Cerebellar nuclear complex (tissue), 1 donor: ENCODE results near the gene TNNI3.
"Not testable (repeated sequence)": the region's sequence is repeated elsewhere in the genome, so short reads cannot be mapped to it uniquely, and the experiment has no call there.

ENCODE experiments used
- DNase-seq, 2 experiments: peaks; one replicate each; lab custom pipeline; 2025; lab: John Stamatoyannopoulos, UW

Gene TNNI3

GRCh38 chr19:55113570-55114039, 43.9 kb downstream of the TNNI3 start:
- no peak for DNase-seq

GRCh38 chr19:55112777-55113569, 44.6 kb downstream of the TNNI3 start:
- no peak for DNase-seq

DNA sequence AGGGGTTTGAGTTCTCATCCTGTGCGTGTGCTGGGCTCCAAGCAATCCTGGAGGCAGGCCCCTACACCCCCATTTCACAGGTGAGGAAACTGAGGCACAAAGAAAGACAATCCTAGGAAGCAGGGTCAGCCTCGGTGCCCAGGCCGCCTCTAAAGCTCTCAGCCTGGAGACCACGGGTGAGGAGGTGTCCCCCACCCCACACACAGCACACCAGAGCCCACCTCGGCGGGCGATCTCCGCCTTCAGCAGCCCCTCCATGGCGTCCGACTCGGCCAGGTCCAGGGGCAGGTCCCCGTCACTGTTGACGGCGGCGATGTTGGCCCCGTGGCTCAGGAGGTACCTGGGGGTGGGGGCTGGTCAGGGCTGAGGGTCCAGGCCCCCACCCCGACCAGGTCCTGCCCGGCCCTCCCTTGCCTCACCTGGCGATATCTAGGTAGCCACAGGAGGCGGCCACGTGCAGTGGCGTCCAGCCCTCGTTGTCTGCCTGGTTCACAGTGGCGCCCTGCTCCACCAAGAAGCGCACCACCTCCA, 45.2 kb downstream of the TNNI3 start:
- no peak for DNase-seq

GRCh38 chr19:55111238-55111831, 46.2 kb downstream of the TNNI3 start:
- DNase-seq: no peak

- DNase-seq: no peak
Measured at GRCh38 chr19:55109527-55110291, 47.8 kb downstream of the TNNI3 start.

DNA sequence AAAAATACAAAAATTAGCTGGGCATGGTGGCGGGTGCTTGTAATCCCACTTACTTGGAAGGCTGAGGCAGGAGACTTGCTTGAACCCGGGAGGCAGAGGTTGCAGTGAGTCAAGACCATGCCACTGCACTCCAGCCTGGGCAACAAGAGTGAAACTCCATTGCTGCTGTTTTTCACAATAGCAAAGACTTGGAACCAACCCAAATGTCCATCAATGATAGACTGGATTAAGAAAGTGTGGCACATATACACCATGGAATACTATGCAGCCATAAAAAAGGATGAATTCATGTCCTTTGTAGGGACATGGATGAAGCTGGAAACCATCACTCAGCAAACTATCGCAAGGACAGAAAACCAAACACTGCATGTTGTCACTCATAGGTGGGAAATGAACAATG, 50.3 kb downstream of the TNNI3 start:
- not testable (repeated sequence) for DNase-seq

DNA sequence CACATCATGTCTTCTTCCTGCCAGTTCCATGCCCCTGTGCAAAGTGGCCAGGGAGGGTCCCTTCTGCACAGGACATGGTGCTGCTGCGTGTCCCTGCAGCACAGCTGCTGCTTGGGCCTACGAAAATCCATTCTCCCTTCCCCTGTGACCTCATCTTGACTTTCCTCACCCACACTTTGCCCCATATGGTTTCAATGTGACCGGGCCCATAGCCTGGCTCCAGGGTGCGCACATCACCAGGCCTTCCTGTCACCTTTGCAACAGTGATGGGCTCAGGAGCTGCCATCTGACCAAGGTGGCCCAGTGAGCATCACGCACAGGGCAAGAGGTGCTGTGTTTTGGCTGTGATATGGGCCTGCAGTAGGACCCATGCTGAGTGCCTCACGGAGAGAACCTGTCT, 50.9 kb downstream of the TNNI3 start:
- no peak for DNase-seq

GRCh38 chr19:55105237-55105636, 52.3 kb downstream of the TNNI3 start:
- no peak for DNase-seq

GRCh38 chr19:55103190-55103589, 54.3 kb downstream of the TNNI3 start:
- DNase-seq: no peak
